Stimulated activated CD4-positive, alpha-beta T cell treated with anti-CD3 and anti-CD28 coated beads, Interleukin-1b, Interleukin-23, amount 100 ng/mL, for 24 hours (primary cell): Measurements from ENCODE around the gene HGS.

Experiments used
- DNase-seq, 4 experiments: peaks; one replicate each; pipeline ENCODE4 v3.0.0-alpha.2; 2020; ENCODE audit warnings: low read depth in 4 of 4, low spot score in 1 of 4

The HGS gene, protein sequence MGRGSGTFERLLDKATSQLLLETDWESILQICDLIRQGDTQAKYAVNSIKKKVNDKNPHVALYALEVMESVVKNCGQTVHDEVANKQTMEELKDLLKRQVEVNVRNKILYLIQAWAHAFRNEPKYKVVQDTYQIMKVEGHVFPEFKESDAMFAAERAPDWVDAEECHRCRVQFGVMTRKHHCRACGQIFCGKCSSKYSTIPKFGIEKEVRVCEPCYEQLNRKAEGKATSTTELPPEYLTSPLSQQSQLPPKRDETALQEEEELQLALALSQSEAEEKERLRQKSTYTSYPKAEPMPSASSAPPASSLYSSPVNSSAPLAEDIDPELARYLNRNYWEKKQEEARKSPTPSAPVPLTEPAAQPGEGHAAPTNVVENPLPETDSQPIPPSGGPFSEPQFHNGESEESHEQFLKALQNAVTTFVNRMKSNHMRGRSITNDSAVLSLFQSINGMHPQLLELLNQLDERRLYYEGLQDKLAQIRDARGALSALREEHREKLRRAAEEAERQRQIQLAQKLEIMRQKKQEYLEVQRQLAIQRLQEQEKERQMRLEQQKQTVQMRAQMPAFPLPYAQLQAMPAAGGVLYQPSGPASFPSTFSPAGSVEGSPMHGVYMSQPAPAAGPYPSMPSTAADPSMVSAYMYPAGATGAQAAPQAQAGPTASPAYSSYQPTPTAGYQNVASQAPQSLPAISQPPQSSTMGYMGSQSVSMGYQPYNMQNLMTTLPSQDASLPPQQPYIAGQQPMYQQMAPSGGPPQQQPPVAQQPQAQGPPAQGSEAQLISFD

GRCh38 chr17:81683584-81684441, at the start of gene HGS, which contains the start of gene ARL16:
TSS of gene HGS (plus strand) at chr17:81684011. CDS start at chr17:81684067, 56 bp downstream.
TSS of gene ARL16 (minus strand) at chr17:81683797. CDS start at chr17:81683753, 44 bp downstream.
- DNase-seq = peak; percentile 88 to 96 (median 90)

GRCh38 chr17:81635431-81635830, 48.4 kb upstream of the HGS start:
- DNase-seq = no peak

GRCh38 chr17:81635973-81636504, 47.8 kb upstream of the HGS start:
- DNase-seq = no peak

GRCh38 chr17:81636505-81637288, 47.1 kb upstream of the HGS start, which contains the start of the genes NPLOC4 and TSPAN10:
TSS of gene NPLOC4 (minus strand) at chr17:81637112. CDS start at chr17:81636930, 182 bp downstream.
TSS of gene TSPAN10 (plus strand) at chr17:81637196. CDS start at chr17:81642413, 5,217 bp downstream.
- DNase-seq = peak; percentile 63 to 84 (median 82)

DNA sequence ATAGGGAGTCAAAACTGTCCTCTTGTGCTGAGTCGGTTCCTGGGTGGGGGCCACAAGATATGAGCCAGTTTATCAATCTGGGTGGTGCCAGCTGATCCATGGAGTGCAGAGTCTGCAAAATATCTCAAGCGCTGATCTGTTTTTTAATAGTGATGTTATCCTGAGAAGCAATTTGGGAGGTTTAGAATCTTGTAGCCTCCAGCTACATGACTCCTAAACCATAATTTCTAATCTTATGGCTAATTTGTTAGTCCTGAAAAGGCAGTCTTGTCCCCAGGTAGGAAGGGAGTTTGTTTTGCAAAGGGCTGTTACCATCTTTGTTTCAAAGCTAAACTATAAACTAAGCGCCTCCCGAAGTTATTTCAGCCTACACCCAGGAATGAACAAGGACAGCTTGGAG, 45.1 kb upstream of the HGS start:
- no peak for DNase-seq

DNA sequence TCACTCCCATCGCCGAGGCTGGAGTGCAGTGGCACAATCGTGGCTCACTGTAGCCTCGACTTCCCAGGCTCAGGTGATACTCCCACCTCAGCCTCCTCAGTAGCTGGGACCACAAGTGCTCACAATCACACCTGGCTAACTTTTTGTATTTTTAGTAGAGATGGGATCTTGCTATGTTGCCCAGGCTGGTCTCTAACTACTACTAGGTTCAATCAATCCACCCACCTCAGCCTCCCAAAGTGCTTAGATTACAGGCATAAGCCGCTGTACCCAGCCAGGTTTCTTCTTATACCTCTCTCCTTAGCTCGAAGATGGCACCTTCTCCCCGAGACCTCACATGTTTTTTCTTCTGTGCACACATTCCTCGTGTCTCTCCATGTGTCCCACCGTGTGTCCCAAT, 43.8 kb upstream of the HGS start:
- DNase-seq = no peak

- DNase-seq = no peak
These were observed 41.9 kb upstream of the HGS start for GRCh38 chr17:81641825-81642489.

GRCh38 chr17:81644496-81644895, 39.3 kb upstream of the HGS start:
- DNase-seq = no peak

DNA sequence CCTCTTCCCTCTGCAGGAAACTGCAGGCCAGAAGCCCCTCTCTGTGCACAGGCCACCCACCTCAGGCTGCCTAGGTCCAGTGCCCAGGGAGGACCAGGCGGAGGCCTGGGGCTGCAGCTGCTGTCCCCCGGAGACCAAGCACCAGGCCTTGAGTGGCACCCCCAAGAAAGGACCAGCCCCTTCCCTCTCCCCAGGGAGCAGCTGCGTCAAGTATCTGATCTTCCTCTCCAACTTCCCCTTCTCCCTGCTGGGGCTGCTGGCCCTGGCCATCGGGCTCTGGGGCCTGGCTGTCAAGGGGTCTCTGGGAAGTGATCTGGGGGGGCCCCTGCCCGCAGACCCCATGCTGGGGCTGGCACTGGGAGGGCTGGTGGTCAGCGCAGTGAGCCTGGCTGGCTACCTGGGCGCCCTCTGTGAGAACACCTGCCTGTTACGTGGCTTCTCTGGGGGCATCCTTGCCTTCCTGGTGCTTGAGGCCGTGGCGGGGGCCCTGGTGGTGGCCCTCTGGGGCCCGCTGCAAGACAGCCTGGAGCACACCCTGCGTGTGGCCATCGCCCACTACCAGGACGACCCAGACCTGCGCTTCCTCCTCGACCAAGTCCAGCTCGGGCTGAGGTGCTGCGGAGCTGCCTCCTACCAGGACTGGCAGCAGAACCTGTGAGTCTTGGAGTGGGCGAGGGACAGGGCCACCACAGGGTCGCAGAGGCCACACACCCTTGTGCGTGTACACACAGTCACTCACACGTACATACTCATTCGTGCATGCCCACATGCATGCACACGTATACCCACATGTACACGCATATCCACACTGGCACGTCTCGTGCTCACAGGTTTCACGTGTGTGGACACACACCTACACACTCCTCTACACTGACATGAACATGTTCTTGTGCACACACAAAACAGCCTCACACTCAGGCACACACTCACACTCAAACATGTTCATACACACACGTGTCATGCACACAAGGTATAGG, 38.5 kb upstream of the HGS start:
- no peak for DNase-seq

DNA sequence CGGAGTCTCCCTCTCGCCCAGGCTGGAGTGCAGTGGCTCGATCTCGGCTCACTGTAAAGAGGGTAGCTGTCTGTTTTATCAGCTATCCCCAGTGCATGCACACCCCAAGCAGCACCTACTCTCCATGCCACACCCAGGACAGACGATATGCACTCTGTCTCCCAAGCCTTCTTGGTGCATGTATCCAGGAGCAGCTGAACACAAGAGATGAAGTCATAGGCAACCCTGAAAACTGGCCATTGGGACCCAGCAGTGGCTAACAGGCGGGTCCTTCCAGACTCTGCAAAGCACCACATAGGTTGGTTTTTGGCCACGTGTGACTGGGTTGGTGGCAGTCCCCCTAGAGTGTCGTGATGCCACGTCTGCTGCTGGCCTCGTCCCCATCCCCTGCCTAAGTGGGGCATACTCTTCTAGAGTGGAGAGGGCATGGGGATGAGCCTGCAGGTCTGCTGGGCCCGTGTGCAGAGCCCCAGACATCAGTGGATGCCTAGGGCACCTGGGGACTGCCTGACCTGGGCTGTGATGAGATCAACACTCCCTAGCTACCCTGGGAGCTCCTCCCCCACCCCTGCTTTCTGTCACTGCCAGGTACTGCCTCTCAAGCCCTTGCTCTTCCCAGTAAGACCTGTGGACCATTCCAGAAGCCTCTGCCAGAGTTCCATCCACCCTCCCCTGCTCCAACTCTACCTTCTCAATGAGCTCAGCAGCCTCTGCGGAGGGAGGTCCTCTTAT, 36.8 kb upstream of the HGS start:
- DNase-seq = no peak

GRCh38 chr17:81647640-81648012, 36.2 kb upstream of the HGS start:
- DNase-seq = no peak

GRCh38 chr17:81648013-81648706, 35.7 kb upstream of the HGS start:
- DNase-seq = no peak

DNA sequence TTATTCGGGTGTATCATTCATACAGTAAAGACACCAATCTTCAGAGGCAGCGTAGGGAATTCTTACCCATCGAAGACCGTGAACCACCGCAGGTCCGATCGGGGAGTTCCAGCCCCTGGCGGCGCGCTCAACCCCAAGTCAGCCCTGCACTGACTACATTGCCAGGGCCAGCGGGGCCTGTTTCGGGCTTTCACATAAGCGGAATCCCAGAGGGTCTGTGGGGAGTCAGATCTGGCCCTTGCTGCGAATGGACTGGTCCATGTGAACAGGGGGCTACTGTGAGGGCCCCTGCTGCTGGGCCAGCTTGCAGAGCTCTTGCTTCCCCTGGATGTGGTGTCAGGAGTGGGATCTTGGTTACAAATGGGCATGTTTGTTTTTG, 35.1 kb upstream of the HGS start:
- no peak for DNase-seq

DNA sequence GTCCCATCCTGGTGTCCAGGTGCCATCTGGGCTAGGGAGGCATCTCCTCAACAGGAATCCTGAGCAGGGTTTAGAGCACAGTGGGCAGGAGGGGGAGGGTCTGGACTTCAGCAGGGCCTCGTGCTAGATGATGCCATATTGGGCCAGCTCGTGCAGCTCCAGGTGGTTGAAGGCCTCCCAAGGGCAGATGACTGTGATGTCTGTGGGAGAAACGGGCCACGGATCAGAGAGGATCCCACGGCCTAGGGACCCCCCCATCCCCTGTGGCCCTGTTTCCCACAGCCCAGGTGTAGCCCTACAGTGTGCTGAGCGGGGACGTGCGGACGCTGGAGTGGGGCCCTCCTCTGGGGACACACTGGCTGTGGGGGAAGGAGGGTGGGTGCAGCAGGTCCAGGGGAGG, 32.9 kb upstream of the HGS start:
- DNase-seq = no peak

DNA sequence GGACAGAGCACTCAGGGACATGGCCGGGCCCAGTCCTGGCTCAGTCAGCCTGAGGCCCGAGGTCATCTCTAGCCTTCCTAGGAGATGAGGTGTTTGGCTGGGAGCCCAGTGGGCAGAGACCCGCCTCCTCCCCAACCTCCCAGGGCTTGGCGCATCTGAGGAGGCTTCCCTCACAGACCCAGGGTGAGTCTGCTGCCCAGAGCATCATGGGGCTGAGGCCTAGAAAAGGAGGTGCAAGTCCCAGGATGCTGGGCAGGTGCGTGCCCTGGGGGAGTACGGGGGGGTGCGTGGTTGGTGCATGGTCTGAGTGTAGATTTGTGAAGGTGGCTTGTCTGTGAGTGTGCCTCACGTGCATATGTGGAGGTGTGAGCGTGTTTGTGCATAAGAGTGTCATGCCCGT, 32.1 kb upstream of the HGS start:
- no peak for DNase-seq

GRCh38 chr17:81652906-81653771, 30.7 kb upstream of the HGS start:
- DNase-seq = no peak
